Mammary microvascular endothelial cell (primary cell): ENCODE data around the gene PDCL3. TPM values are rescaled to one million over a fixed set of nuclear protein-coding genes. Genes with fewer than 3 reads are reported as not detected.

Experiments used
- total RNA-seq: library from RNA; depleted of rRNA; stranded (reverse); fragments of >200 nt; gene quantifications from 2 replicates; pipeline ENCODE4 v1.2.3, GENCODE V29; 2015

PDCL3 gene
- total RNA-seq: 25.0 and 28.9 TPM in 2 replicates

GRCh38 chr2:100562613-100563406, at the start of gene PDCL3:
Gene PDCL3 (plus strand): TSS chr2:100562993. CDS start chr2:100563068, 75 bp downstream.

Other genes starting within 250 kb of the PDCL3 start
- gene LONRF2, start 240.5 kb upstream of the PDCL3 start, total RNA-seq: 0.30 TPM in 1 of 2 replicates, not detected in the other
- gene CHST10, start 145.3 kb upstream of the PDCL3 start, total RNA-seq: 10.4 and 14.4 TPM in 2 replicates
- gene NMS, start 92.5 kb upstream of the PDCL3 start, total RNA-seq: not detected in 2 replicates